ENCODE data around the gene DPY19L2. TPM values are rescaled to one million over a fixed set of nuclear protein-coding genes. Genes with fewer than 3 reads are reported as not detected.
"Not testable (repeated sequence)": the region's sequence is repeated elsewhere in the genome, so short reads cannot be mapped to it uniquely, and the experiment has no call there.

DPY19L2 gene
- total RNA-seq, 1 donor from 2014 or later = 8.9 TPM

- no peak for DNase-seq (ENCODE audit: low spot score)
- no peak for TF ChIP-seq CTCF (IDR thresholded peaks at IDR 0.05)
- Mint-ChIP-seq H3K4me1 (ENCODE audit: low read depth) (no peaks in the 10 kb centered on the region), H3K27me3 (ENCODE audit: low read depth) (peaks cover 2% of the 10 kb centered on the region), H3K9me3 (ENCODE audit: low read depth) (no peaks in the 10 kb centered on the region), H3K36me3 (ENCODE audit: low read depth) (no peaks in the 10 kb centered on the region), H3K27ac (ENCODE audit: unreplicated experiment) (no peak overlapping the region), H3K4me3 (ENCODE audit: unreplicated experiment) (no peak overlapping the region)
Measured at GRCh38 chr12:63706336-63706735, 38.0 kb upstream of the DPY19L2 start.

GRCh38 chr12:63699678-63700382 is 31.5 kb upstream of the DPY19L2 start:
- not testable (repeated sequence) for H3K4me1 Mint-ChIP-seq (ENCODE audit: low read depth); DNase-seq (ENCODE audit: low spot score)

GRCh38 chr12:63699011-63699410 is 30.7 kb upstream of the DPY19L2 start:
- not testable (repeated sequence) for H3K36me3 Mint-ChIP-seq (ENCODE audit: low read depth); H3K4me1 Mint-ChIP-seq (ENCODE audit: low read depth); H3K4me3 Mint-ChIP-seq (ENCODE audit: unreplicated experiment)

More at GRCh38 chr12:63699678-63700382, 31.5 kb upstream of the DPY19L2 start:
- not testable (repeated sequence) for H3K4me3 Mint-ChIP-seq (ENCODE audit: unreplicated experiment); H3K27ac Mint-ChIP-seq (ENCODE audit: unreplicated experiment); H3K9me3 Mint-ChIP-seq (ENCODE audit: low read depth); H3K36me3 Mint-ChIP-seq (ENCODE audit: low read depth); H3K27me3 Mint-ChIP-seq (ENCODE audit: low read depth)

GRCh38 chr12:63690837-63691236 is 22.5 kb upstream of the DPY19L2 start:
- not testable (repeated sequence) for H3K4me1 Mint-ChIP-seq (ENCODE audit: low read depth); DNase-seq (ENCODE audit: low spot score); H3K9me3 Mint-ChIP-seq (ENCODE audit: low read depth); H3K36me3 Mint-ChIP-seq (ENCODE audit: low read depth); H3K27me3 Mint-ChIP-seq (ENCODE audit: low read depth); H3K27ac Mint-ChIP-seq (ENCODE audit: unreplicated experiment); H3K4me3 Mint-ChIP-seq (ENCODE audit: unreplicated experiment)

More at GRCh38 chr12:63699011-63699410, 30.7 kb upstream of the DPY19L2 start:
- not testable (repeated sequence) for H3K27ac Mint-ChIP-seq (ENCODE audit: unreplicated experiment); H3K27me3 Mint-ChIP-seq (ENCODE audit: low read depth); H3K9me3 Mint-ChIP-seq (ENCODE audit: low read depth); DNase-seq (ENCODE audit: low spot score)

GRCh38 chr12:63689141-63689540 is 20.8 kb upstream of the DPY19L2 start:
- H3K27ac Mint-ChIP-seq (ENCODE audit: unreplicated experiment); H3K27me3 Mint-ChIP-seq (ENCODE audit: low read depth); DNase-seq (ENCODE audit: low spot score); H3K36me3 Mint-ChIP-seq (ENCODE audit: low read depth); H3K4me3 Mint-ChIP-seq (ENCODE audit: unreplicated experiment); H3K4me1 Mint-ChIP-seq (ENCODE audit: low read depth); H3K9me3 Mint-ChIP-seq (ENCODE audit: low read depth): not testable (repeated sequence)

GRCh38 chr12:63686623-63687022 is 18.3 kb upstream of the DPY19L2 start:
- H3K4me1 Mint-ChIP-seq (ENCODE audit: low read depth); H3K4me3 Mint-ChIP-seq (ENCODE audit: unreplicated experiment); DNase-seq (ENCODE audit: low spot score); H3K27me3 Mint-ChIP-seq (ENCODE audit: low read depth); H3K9me3 Mint-ChIP-seq (ENCODE audit: low read depth); H3K27ac Mint-ChIP-seq (ENCODE audit: unreplicated experiment); H3K36me3 Mint-ChIP-seq (ENCODE audit: low read depth): not testable (repeated sequence)

GRCh38 chr12:63685789-63686188 is 17.5 kb upstream of the DPY19L2 start:
- not testable (repeated sequence) for H3K9me3 Mint-ChIP-seq (ENCODE audit: low read depth); H3K4me3 Mint-ChIP-seq (ENCODE audit: unreplicated experiment); H3K4me1 Mint-ChIP-seq (ENCODE audit: low read depth); H3K27ac Mint-ChIP-seq (ENCODE audit: unreplicated experiment); DNase-seq (ENCODE audit: low spot score); H3K27me3 Mint-ChIP-seq (ENCODE audit: low read depth); H3K36me3 Mint-ChIP-seq (ENCODE audit: low read depth)

- H3K9me3 Mint-ChIP-seq (ENCODE audit: low read depth); H3K4me3 Mint-ChIP-seq (ENCODE audit: unreplicated experiment); H3K4me1 Mint-ChIP-seq (ENCODE audit: low read depth); H3K27ac Mint-ChIP-seq (ENCODE audit: unreplicated experiment); DNase-seq (ENCODE audit: low spot score); H3K36me3 Mint-ChIP-seq (ENCODE audit: low read depth); H3K27me3 Mint-ChIP-seq (ENCODE audit: low read depth): not testable (repeated sequence)
Measured at GRCh38 chr12:63682617-63683016, 14.3 kb upstream of the DPY19L2 start.

- DNase-seq (ENCODE audit: low spot score); H3K9me3 Mint-ChIP-seq (ENCODE audit: low read depth); H3K4me1 Mint-ChIP-seq (ENCODE audit: low read depth); H3K36me3 Mint-ChIP-seq (ENCODE audit: low read depth); H3K27me3 Mint-ChIP-seq (ENCODE audit: low read depth); H3K4me3 Mint-ChIP-seq (ENCODE audit: unreplicated experiment): not testable (repeated sequence)
- H3K27ac Mint-ChIP-seq (ENCODE audit: unreplicated experiment) = peak overlapping the region; percentile 22
Measured at GRCh38 chr12:63680758-63681157, 12.5 kb upstream of the DPY19L2 start.

Measured in chondrocyte (in vitro differentiated cells).